Osteoblast (primary cell): ENCODE data around the gene TMPRSS9. TPM values are rescaled to one million over a fixed set of nuclear protein-coding genes. Genes with fewer than 3 reads are reported as not detected.

Experiments used
- DNase-seq: peaks from one replicate; pipeline ENCODE4 v3.0.0; 2011; ENCODE audit warnings: low spot score, mixed read lengths; ENCODE audit not compliant: insufficient read length; ENCODE audit errors: missing footprints
- H2AFZ ChIP-seq: 2 replicates; pipeline ENCODE4 v1.6.0; 2011; ENCODE audit warnings: mild to moderate bottlenecking, low read length
- H3K27ac ChIP-seq: 2 replicates; pipeline ENCODE4 v1.5.1; 2011; ENCODE audit warnings: mild to moderate bottlenecking, low read depth, low read length, moderate library complexity
- H3K27me3 ChIP-seq: 2 replicates; pipeline ENCODE4 v1.6.0; 2012; ENCODE audit warnings: mild to moderate bottlenecking, control low read depth, inconsistent platforms, low read length, moderate library complexity; ENCODE audit not compliant: insufficient read depth
- H3K36me3 ChIP-seq: 2 replicates; pipeline ENCODE4 v1.5.1; 2011; ENCODE audit warnings: mild to moderate bottlenecking, low read length, control low read depth, moderate library complexity; ENCODE audit not compliant: insufficient read depth
- H3K4me1 ChIP-seq: 2 replicates; pipeline ENCODE4 v1.5.1; 2011; ENCODE audit warnings: mild to moderate bottlenecking, low read length, control low read depth, moderate library complexity; ENCODE audit not compliant: insufficient read depth
- H3K4me2 ChIP-seq: 2 replicates; pipeline ENCODE4 v1.6.0; 2011; ENCODE audit warnings: mild to moderate bottlenecking, low read length; ENCODE audit not compliant: insufficient read depth
- H3K4me3 ChIP-seq: fragments of 200-600 bp; sonication (generic); 3 replicates; pipeline ENCODE4 v1.5.1; 2012; ENCODE audit warnings: mild to moderate bottlenecking, low read length, inconsistent platforms; ENCODE audit not compliant: insufficient read depth
- H3K79me2 ChIP-seq: 2 replicates; pipeline ENCODE4 v1.6.0; 2012; ENCODE audit warnings: mild to moderate bottlenecking, low read length, control low read depth, inconsistent platforms; ENCODE audit not compliant: insufficient read depth
- H3K9me3 ChIP-seq: 2 replicates; pipeline ENCODE4 v1.5.1; 2011; ENCODE audit warnings: low read depth, low read length, control low read depth
- H4K20me1 ChIP-seq: 2 replicates; pipeline ENCODE4 v1.6.0; 2012; ENCODE audit warnings: mild to moderate bottlenecking, low read length, control low read depth; ENCODE audit not compliant: insufficient read depth
- CTCF ChIP-seq: IDR thresholded peaks from 2 replicates; pipeline ENCODE4 v1.5.1; 2011; ENCODE audit warnings: mild to moderate bottlenecking, low read depth, low read length, moderate library complexity; ENCODE audit errors: extremely low read depth
- total RNA-seq: library from RNA; depleted of rRNA; stranded (reverse); fragments of >200 nt; gene quantifications from 2 replicates; pipeline ENCODE4 v1.2.3, GENCODE V29; 2012

Gene TMPRSS9
- total RNA-seq, 1 donor: 1.1 TPM

- H3K27me3 ChIP-seq: peaks cover 43% of the 10 kb centered on the region
- no peak overlapping the region for H3K4me2 ChIP-seq
- no peaks in the 10 kb centered on the region for H3K36me3 ChIP-seq
- no peaks in the 10 kb centered on the region for H3K79me2 ChIP-seq
- no peak overlapping the region for H3K4me3 ChIP-seq
- H3K4me1 ChIP-seq: no peaks in the 10 kb centered on the region
- H3K27ac ChIP-seq: no peak overlapping the region
- no peak for TF ChIP-seq CTCF
- no peak overlapping the region for H2AFZ ChIP-seq
- H3K9me3 ChIP-seq: no peaks in the 10 kb centered on the region
- no peaks in the 10 kb centered on the region for H4K20me1 ChIP-seq
- peak; percentile 80 for DNase-seq
These were observed 768 bp downstream of the TMPRSS9 start for GRCh38 chr19:2360833-2361232.

- H3K27me3 ChIP-seq: peaks cover 43% of the 10 kb centered on the region
- no peaks in the 10 kb centered on the region for H3K4me1 ChIP-seq
- no peaks in the 10 kb centered on the region for H3K9me3 ChIP-seq
- no peak overlapping the region for H3K27ac ChIP-seq
- no peaks in the 10 kb centered on the region for H3K79me2 ChIP-seq
- TF ChIP-seq CTCF: no peak
- no peaks in the 10 kb centered on the region for H4K20me1 ChIP-seq
- DNase-seq: peak; percentile 77
- no peak overlapping the region for H2AFZ ChIP-seq
- H3K36me3 ChIP-seq: no peaks in the 10 kb centered on the region
- no peak overlapping the region for H3K4me3 ChIP-seq
- no peak overlapping the region for H3K4me2 ChIP-seq
These were observed 1.4 kb downstream of the TMPRSS9 start for GRCh38 chr19:2361246-2362045.

- H4K20me1 ChIP-seq: no peaks in the 10 kb centered on the region
- no peaks in the 10 kb centered on the region for H3K79me2 ChIP-seq
- TF ChIP-seq CTCF: no peak
- DNase-seq: peak; percentile 75
- H3K36me3 ChIP-seq: no peaks in the 10 kb centered on the region
- no peak overlapping the region for H2AFZ ChIP-seq
- no peaks in the 10 kb centered on the region for H3K4me1 ChIP-seq
- no peak overlapping the region for H3K4me2 ChIP-seq
- H3K4me3 ChIP-seq: no peak overlapping the region
- peaks cover 43% of the 10 kb centered on the region for H3K27me3 ChIP-seq
- H3K9me3 ChIP-seq: no peaks in the 10 kb centered on the region
- H3K27ac ChIP-seq: no peak overlapping the region
These were observed 2.2 kb downstream of the TMPRSS9 start for GRCh38 chr19:2362046-2362969.

- H3K4me1 ChIP-seq: no peaks in the 10 kb centered on the region
- peaks cover 43% of the 10 kb centered on the region for H3K27me3 ChIP-seq
- H4K20me1 ChIP-seq: no peaks in the 10 kb centered on the region
- no peak overlapping the region for H2AFZ ChIP-seq
- no peak overlapping the region for H3K4me2 ChIP-seq
- no peaks in the 10 kb centered on the region for H3K9me3 ChIP-seq
- no peak for DNase-seq
- H3K79me2 ChIP-seq: no peaks in the 10 kb centered on the region
- no peak overlapping the region for H3K4me3 ChIP-seq
- no peaks in the 10 kb centered on the region for H3K36me3 ChIP-seq
- H3K27ac ChIP-seq: no peak overlapping the region
- TF ChIP-seq CTCF: no peak
These were observed 2.9 kb downstream of the TMPRSS9 start for GRCh38 chr19:2362970-2363300.
